ENCODE data around the gene MAB21L4. TPM values are rescaled to one million over a fixed set of nuclear protein-coding genes. Genes with fewer than 3 reads are reported as not detected.

Gene MAB21L4
- not detected for total RNA-seq
- polyA plus RNA-seq = not detected
- not detected for total RNA-seq

- intact Hi-C loops (cut with micrococcal nuclease) = no loop called here
- Histone ChIP-seq H3K9me3 (ENCODE audit: control insufficient read depth in 2 of 3, low read length in 3 of 3) (no peaks in the 10 kb centered on the region), H3K27ac (ENCODE audit: low read depth, low read length) (no peak within 1 kb of the TSS), H3K27me3 (ENCODE audit: control insufficient read depth in 2 of 2, insufficient read depth in 2 of 2, low read length in 2 of 2) (no peaks in the 10 kb centered on the region), H3K4me3 (ENCODE audit: low read length) (no peak within 1 kb of the TSS), H3K4me1 (ENCODE audit: control insufficient read depth in 2 of 2, insufficient read depth in 2 of 2, low read length in 2 of 2) (no peaks in the 10 kb centered on the region), H3K36me3 (ENCODE audit: control insufficient read depth in 2 of 3, insufficient read depth in 3 of 3, low read length in 3 of 3) (no peaks in the 10 kb centered on the region)
- ATAC-seq = no peak
- Mint-ChIP-seq H3K36me3 (no peaks in the 10 kb centered on the region), H3K27me3 (no peaks in the 10 kb centered on the region), H3K4me1 (peaks cover 0 to 5% (median 0%) of the 10 kb centered on the region in 7 donors), H3K4me3 (peak within 1 kb of the TSS in 1 of 10 donors; percentile 10), H3K27ac (peak within 1 kb of the TSS in 1 of 9 donors; percentile 16), H3K9me3 (no peaks in the 10 kb centered on the region)
- CTCF ChIA-PET = no interaction called here
- POLR2A ChIA-PET = no interaction called here
- no peak for DNase-seq
These were observed at the start of gene MAB21L4 for GRCh38 chr2:240895656-240896388. Gene MAB21L4 (minus strand): TSS chr2:240896156. CDS start chr2:240895997, 159 bp downstream.

- Histone ChIP-seq H3K36me3 (ENCODE audit: control insufficient read depth in 2 of 3, insufficient read depth in 3 of 3, low read length in 3 of 3) (no peaks in the 10 kb centered on the region), H3K4me1 (ENCODE audit: control insufficient read depth in 2 of 2, insufficient read depth in 2 of 2, low read length in 2 of 2) (no peaks in the 10 kb centered on the region), H3K27ac (ENCODE audit: low read depth, low read length) (no peak overlapping the region), H3K27me3 (ENCODE audit: control insufficient read depth in 2 of 2, insufficient read depth in 2 of 2, low read length in 2 of 2) (no peaks in the 10 kb centered on the region), H3K9me3 (ENCODE audit: control insufficient read depth in 2 of 3, low read length in 3 of 3) (no peaks in the 10 kb centered on the region), H3K4me3 (ENCODE audit: low read length) (no peak overlapping the region)
- Mint-ChIP-seq H3K9me3 (peaks cover 4 to 49% (median 14%) of the 10 kb centered on the region in 11 donors), H3K27me3 (peaks cover 0 to 32% (median 11%) of the 10 kb centered on the region in 5 donors), H3K27ac (no peak overlapping the region), H3K4me3 (no peak overlapping the region), H3K4me1 (no peaks in the 10 kb centered on the region), H3K36me3 (peaks cover 0 to 15% (median 0%) of the 10 kb centered on the region in 5 donors)
- POLR2A ChIA-PET = no interaction called here
- intact Hi-C loops (cut with micrococcal nuclease) = no loop called here
- DNase-seq = no peak
- no peak for ATAC-seq
- CTCF ChIA-PET = no interaction called here
These were observed 40.1 kb upstream of the MAB21L4 start for GRCh38 chr2:240936106-240936505.

GRCh38 chr2:240935103-240935876, 39.3 kb upstream of the MAB21L4 start:
- Mint-ChIP-seq H3K4me3 (no peak overlapping the region), H3K9me3 (peaks cover 4 to 41% (median 13%) of the 10 kb centered on the region in 11 donors), H3K4me1 (no peaks in the 10 kb centered on the region), H3K27me3 (peaks cover 0 to 24% (median 5%) of the 10 kb centered on the region in 5 donors), H3K27ac (no peak overlapping the region), H3K36me3 (peaks cover 0 to 15% (median 0%) of the 10 kb centered on the region in 5 donors)
- Histone ChIP-seq H3K4me1 (ENCODE audit: control insufficient read depth in 2 of 2, insufficient read depth in 2 of 2, low read length in 2 of 2) (no peaks in the 10 kb centered on the region), H3K9me3 (ENCODE audit: control insufficient read depth in 2 of 3, low read length in 3 of 3) (no peaks in the 10 kb centered on the region), H3K4me3 (ENCODE audit: low read length) (no peak overlapping the region), H3K27ac (ENCODE audit: low read depth, low read length) (no peak overlapping the region), H3K36me3 (ENCODE audit: control insufficient read depth in 2 of 3, insufficient read depth in 3 of 3, low read length in 3 of 3) (no peaks in the 10 kb centered on the region), H3K27me3 (ENCODE audit: control insufficient read depth in 2 of 2, insufficient read depth in 2 of 2, low read length in 2 of 2) (no peaks in the 10 kb centered on the region)
- intact Hi-C loops (cut with micrococcal nuclease) = no loop called here
- POLR2A ChIA-PET = no interaction called here
- CTCF ChIA-PET = no interaction called here
- DNase-seq (peak in 2 of 9 donors; percentile 4 to 16), ATAC-seq (no peak)

GRCh38 chr2:240934701-240935102, 38.7 kb upstream of the MAB21L4 start:
- DNase-seq = peak in 1 of 9 donors; percentile 2
- Mint-ChIP-seq H3K9me3 (peaks cover 4 to 36% (median 13%) of the 10 kb centered on the region in 11 donors), H3K4me1 (no peaks in the 10 kb centered on the region), H3K27ac (no peak overlapping the region), H3K27me3 (peaks cover 0 to 19% (median 3%) of the 10 kb centered on the region in 5 donors), H3K4me3 (no peak overlapping the region), H3K36me3 (peaks cover 0 to 15% (median 0%) of the 10 kb centered on the region in 5 donors)
- ChIA-PET POLR2A (no interaction called here), CTCF (no interaction called here)
- Histone ChIP-seq H3K4me1 (ENCODE audit: control insufficient read depth in 2 of 2, insufficient read depth in 2 of 2, low read length in 2 of 2) (no peaks in the 10 kb centered on the region), H3K36me3 (ENCODE audit: control insufficient read depth in 2 of 3, insufficient read depth in 3 of 3, low read length in 3 of 3) (no peaks in the 10 kb centered on the region), H3K27ac (ENCODE audit: low read depth, low read length) (no peak overlapping the region), H3K27me3 (ENCODE audit: control insufficient read depth in 2 of 2, insufficient read depth in 2 of 2, low read length in 2 of 2) (no peaks in the 10 kb centered on the region), H3K4me3 (ENCODE audit: low read length) (no peak overlapping the region), H3K9me3 (ENCODE audit: control insufficient read depth in 2 of 3, low read length in 3 of 3) (no peaks in the 10 kb centered on the region)
- intact Hi-C loops (cut with micrococcal nuclease) = no loop called here
- no peak for ATAC-seq

GRCh38 chr2:240933966-240934700, 38.2 kb upstream of the MAB21L4 start:
- intact Hi-C loops (cut with micrococcal nuclease) = no loop called here
- ChIA-PET POLR2A (no interaction called here), CTCF (no interaction called here)
- H3K27ac ChIP-seq (ENCODE audit: low read depth, low read length) = no peak overlapping the region
- H3K36me3 ChIP-seq (ENCODE audit: control insufficient read depth in 2 of 3, insufficient read depth in 3 of 3, low read length in 3 of 3) = no peaks in the 10 kb centered on the region
- peak in 2 of 9 donors; percentile 4 to 18 for DNase-seq
- Mint-ChIP-seq H3K4me3 (no peak overlapping the region), H3K27ac (no peak overlapping the region), H3K4me1 (no peaks in the 10 kb centered on the region), H3K27me3 (peaks cover 0 to 14% (median 0%) of the 10 kb centered on the region in 5 donors), H3K9me3 (peaks cover 4 to 31% (median 13%) of the 10 kb centered on the region in 11 donors), H3K36me3 (peaks cover 0 to 15% (median 0%) of the 10 kb centered on the region in 5 donors)
- H3K9me3 ChIP-seq (ENCODE audit: control insufficient read depth in 2 of 3, low read length in 3 of 3) = no peaks in the 10 kb centered on the region
- H3K4me1 ChIP-seq (ENCODE audit: control insufficient read depth in 2 of 2, insufficient read depth in 2 of 2, low read length in 2 of 2) = no peaks in the 10 kb centered on the region
- no peaks in the 10 kb centered on the region for H3K27me3 ChIP-seq (ENCODE audit: control insufficient read depth in 2 of 2, insufficient read depth in 2 of 2, low read length in 2 of 2)
- no peak for ATAC-seq
- H3K4me3 ChIP-seq (ENCODE audit: low read length) = no peak overlapping the region

- Mint-ChIP-seq H3K9me3 (peaks cover 2 to 26% (median 13%) of the 10 kb centered on the region in 11 donors), H3K27ac (no peak overlapping the region), H3K36me3 (peaks cover 0 to 14% (median 0%) of the 10 kb centered on the region in 5 donors), H3K4me3 (no peak overlapping the region), H3K27me3 (peaks cover 0 to 11% (median 0%) of the 10 kb centered on the region in 5 donors), H3K4me1 (no peaks in the 10 kb centered on the region)
- no peaks in the 10 kb centered on the region for H3K9me3 ChIP-seq (ENCODE audit: control insufficient read depth in 2 of 3, low read length in 3 of 3)
- H3K27ac ChIP-seq (ENCODE audit: low read depth, low read length) = no peak overlapping the region
- ATAC-seq (no peak), DNase-seq (peak in 2 of 9 donors; percentile 4 to 14)
- intact Hi-C loops (cut with micrococcal nuclease) = no loop called here
- no peaks in the 10 kb centered on the region for H3K36me3 ChIP-seq (ENCODE audit: control insufficient read depth in 2 of 3, insufficient read depth in 3 of 3, low read length in 3 of 3)
- ChIA-PET POLR2A (no interaction called here), CTCF (interaction anchor here (0.6 kb wide), 1 partner anchor 19 kb away, joined by 4 read pairs; no protein-coding TSS in a partner anchor)
- H3K4me1 ChIP-seq (ENCODE audit: control insufficient read depth in 2 of 2, insufficient read depth in 2 of 2, low read length in 2 of 2) = no peaks in the 10 kb centered on the region
- H3K4me3 ChIP-seq (ENCODE audit: low read length) = no peak overlapping the region
- H3K27me3 ChIP-seq (ENCODE audit: control insufficient read depth in 2 of 2, insufficient read depth in 2 of 2, low read length in 2 of 2) = no peaks in the 10 kb centered on the region
These were observed 37.4 kb upstream of the MAB21L4 start for GRCh38 chr2:240933048-240933965.
